Measurements from ENCODE around the gene DCST2. TPM values are rescaled to one million over a fixed set of nuclear protein-coding genes. Genes with fewer than 3 reads are reported as not detected.

DCST2 gene
- total and polyA plus RNA-seq, 4 donors = 0.31 to 1.7 (median 1.2) TPM

- Histone ChIP-seq H3K27me3 (ENCODE audit: control insufficient read depth in 3 of 3, insufficient read depth in 3 of 3, low read length in 2 of 3) (no peaks in the 10 kb centered on the region), H3K4me3 (no peak overlapping the region), H3K4me1 (ENCODE audit: control insufficient read depth in 5 of 5, insufficient read depth in 5 of 5, low read length in 5 of 5) (peaks cover 0 to 8% (median 1%) of the 10 kb centered on the region in 5 donors), H3K9me3 (ENCODE audit: control insufficient read depth in 4 of 4, insufficient read depth in 3 of 4, low read length in 3 of 4) (no peaks in the 10 kb centered on the region), H3K9ac (ENCODE audit: insufficient read depth in 1 of 2, low read length in 2 of 2) (no peak overlapping the region), H3K36me3 (ENCODE audit: control insufficient read depth in 4 of 4, insufficient read depth in 4 of 4, low read length in 4 of 4) (peaks cover 0 to 11% (median under 1%) of the 10 kb centered on the region in 4 donors), H3K27ac (ENCODE audit: low read depth in 1 of 2, low read length in 1 of 2) (no peak overlapping the region)
- WGBS, 2 donors = 71 to 79% methylated on average over 1 of the region's 1 CpG
- no peak for TF ChIP-seq CTCF (IDR thresholded peaks at IDR 0.05; ENCODE audit: control extremely low read depth, extremely low read depth)
- DNase-seq = no peak
- no peak for ATAC-seq (ENCODE audit: insufficient read depth, low FRiP score)
These were observed 39.4 kb downstream of the DCST2 start for GRCh38 chr1:154994269-154994587.

- Histone ChIP-seq H3K36me3 (ENCODE audit: control insufficient read depth in 4 of 4, insufficient read depth in 4 of 4, low read length in 4 of 4) (peaks cover 0 to 15% (median 3%) of the 10 kb centered on the region in 4 donors), H3K4me3 (no peak within 1 kb of the TSS), H3K9ac (ENCODE audit: insufficient read depth in 1 of 2, low read length in 2 of 2) (no peak within 1 kb of the TSS), H3K4me1 (ENCODE audit: control insufficient read depth in 5 of 5, insufficient read depth in 5 of 5, low read length in 5 of 5) (peaks cover 0 to 2% (median 0%) of the 10 kb centered on the region in 5 donors), H3K27ac (ENCODE audit: low read depth in 1 of 2, low read length in 1 of 2) (no peak within 1 kb of the TSS), H3K27me3 (ENCODE audit: control insufficient read depth in 3 of 3, insufficient read depth in 3 of 3, low read length in 2 of 3) (no peaks in the 10 kb centered on the region), H3K9me3 (ENCODE audit: control insufficient read depth in 4 of 4, insufficient read depth in 3 of 4, low read length in 3 of 4) (no peaks in the 10 kb centered on the region)
- 78 to 81% methylated on average over 8 of the region's 8 CpGs for WGBS, 2 donors
- DNase-seq (no peak), ATAC-seq (ENCODE audit: insufficient read depth, low FRiP score) (no peak)
- TF ChIP-seq CTCF (IDR thresholded peaks at IDR 0.05; ENCODE audit: control extremely low read depth, extremely low read depth) = no peak
These were observed 39.9 kb downstream of the DCST2 start, which contains the start of gene LENEP for GRCh38 chr1:154993572-154994268. LENEP (plus strand) TSS chr1:154993586; CDS start chr1:154993608, 22 bp downstream.

- WGBS, 2 donors = 82 to 85% methylated on average over 14 of the region's 14 CpGs
- TF ChIP-seq CTCF (IDR thresholded peaks at IDR 0.05; ENCODE audit: control extremely low read depth, extremely low read depth) = no peak
- H3K4me1 ChIP-seq (ENCODE audit: control insufficient read depth in 5 of 5, insufficient read depth in 5 of 5, low read length in 5 of 5) = no peaks in the 10 kb centered on the region
- no peak for ATAC-seq (ENCODE audit: insufficient read depth, low FRiP score)
- no peaks in the 10 kb centered on the region for H3K9me3 ChIP-seq (ENCODE audit: control insufficient read depth in 4 of 4, insufficient read depth in 3 of 4, low read length in 3 of 4)
- H3K4me3 ChIP-seq = no peak overlapping the region
- DNase-seq = no peak
- no peak overlapping the region for H3K27ac ChIP-seq (ENCODE audit: low read depth in 1 of 2, low read length in 1 of 2)
- no peak overlapping the region for H3K9ac ChIP-seq (ENCODE audit: insufficient read depth in 1 of 2, low read length in 2 of 2)
- H3K27me3 ChIP-seq (ENCODE audit: control insufficient read depth in 3 of 3, insufficient read depth in 3 of 3, low read length in 2 of 3) = no peaks in the 10 kb centered on the region
- H3K36me3 ChIP-seq (ENCODE audit: control insufficient read depth in 4 of 4, insufficient read depth in 4 of 4, low read length in 4 of 4) = peaks cover 0 to 22% (median 5%) of the 10 kb centered on the region in 4 donors
These were observed 40.6 kb downstream of the DCST2 start for GRCh38 chr1:154992721-154993571.
